ENCODE data around the gene KANSL1.
A peak's percentile ranks its signal among the peaks of the same experiment; 100 is the strongest.

DNA sequence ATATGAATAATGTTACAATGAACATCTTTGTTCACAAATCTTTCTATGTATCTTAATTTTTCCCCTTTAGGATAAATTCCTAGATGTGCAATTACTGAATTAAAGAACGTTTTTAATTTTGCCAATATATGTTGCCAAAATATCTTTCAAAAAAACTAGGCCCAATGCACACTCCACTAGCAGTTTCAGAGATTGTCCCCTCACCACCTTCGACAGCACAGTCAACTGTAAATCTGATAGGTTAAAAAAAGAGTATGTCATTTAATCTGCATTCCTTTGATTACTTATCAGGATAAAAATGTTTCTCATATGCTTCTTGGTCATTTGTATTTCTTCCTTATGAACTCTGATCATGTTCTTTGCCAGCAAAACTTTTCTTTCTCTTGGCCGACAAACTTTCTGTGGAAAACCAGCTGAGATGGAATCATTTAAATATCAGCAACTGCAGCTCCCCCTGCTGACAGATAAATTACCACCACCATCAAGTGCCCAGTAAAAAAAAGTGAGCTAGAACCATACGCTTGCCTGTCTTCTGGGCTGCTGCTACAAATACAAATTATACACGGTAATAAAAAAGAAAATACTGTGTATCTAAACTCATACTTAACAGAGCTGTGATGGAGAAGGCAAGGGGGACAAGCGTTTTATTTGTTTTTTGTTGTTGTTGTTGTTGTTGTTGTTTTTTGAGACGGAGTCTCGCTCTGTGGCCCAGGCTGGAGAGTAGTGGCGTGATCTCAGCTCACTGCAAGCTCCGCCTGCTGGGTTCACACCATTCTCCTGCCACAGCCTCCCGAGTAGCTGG is 19.6 kb upstream of the KANSL1 start:
- TF ChIP-seq, protein P1, sequence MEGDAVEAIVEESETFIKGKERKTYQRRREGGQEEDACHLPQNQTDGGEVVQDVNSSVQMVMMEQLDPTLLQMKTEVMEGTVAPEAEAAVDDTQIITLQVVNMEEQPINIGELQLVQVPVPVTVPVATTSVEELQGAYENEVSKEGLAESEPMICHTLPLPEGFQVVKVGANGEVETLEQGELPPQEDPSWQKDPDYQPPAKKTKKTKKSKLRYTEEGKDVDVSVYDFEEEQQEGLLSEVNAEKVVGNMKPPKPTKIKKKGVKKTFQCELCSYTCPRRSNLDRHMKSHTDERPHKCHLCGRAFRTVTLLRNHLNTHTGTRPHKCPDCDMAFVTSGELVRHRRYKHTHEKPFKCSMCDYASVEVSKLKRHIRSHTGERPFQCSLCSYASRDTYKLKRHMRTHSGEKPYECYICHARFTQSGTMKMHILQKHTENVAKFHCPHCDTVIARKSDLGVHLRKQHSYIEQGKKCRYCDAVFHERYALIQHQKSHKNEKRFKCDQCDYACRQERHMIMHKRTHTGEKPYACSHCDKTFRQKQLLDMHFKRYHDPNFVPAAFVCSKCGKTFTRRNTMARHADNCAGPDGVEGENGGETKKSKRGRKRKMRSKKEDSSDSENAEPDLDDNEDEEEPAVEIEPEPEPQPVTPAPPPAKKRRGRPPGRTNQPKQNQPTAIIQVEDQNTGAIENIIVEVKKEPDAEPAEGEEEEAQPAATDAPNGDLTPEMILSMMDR (conservative IDR thresholded peaks at IDR 0.05): peak; percentile 98
- TF ChIP-seq ZFX (IDR thresholded peaks at IDR 0.05): no peak
